Measurements from ENCODE around the gene IMMP2L. TPM values are rescaled to one million over a fixed set of nuclear protein-coding genes. Genes with fewer than 3 reads are reported as not detected.

IMMP2L gene
- total RNA-seq, 4 donors from 2014 or later = 2.6 to 69.1 (median 34.7) TPM

DNA sequence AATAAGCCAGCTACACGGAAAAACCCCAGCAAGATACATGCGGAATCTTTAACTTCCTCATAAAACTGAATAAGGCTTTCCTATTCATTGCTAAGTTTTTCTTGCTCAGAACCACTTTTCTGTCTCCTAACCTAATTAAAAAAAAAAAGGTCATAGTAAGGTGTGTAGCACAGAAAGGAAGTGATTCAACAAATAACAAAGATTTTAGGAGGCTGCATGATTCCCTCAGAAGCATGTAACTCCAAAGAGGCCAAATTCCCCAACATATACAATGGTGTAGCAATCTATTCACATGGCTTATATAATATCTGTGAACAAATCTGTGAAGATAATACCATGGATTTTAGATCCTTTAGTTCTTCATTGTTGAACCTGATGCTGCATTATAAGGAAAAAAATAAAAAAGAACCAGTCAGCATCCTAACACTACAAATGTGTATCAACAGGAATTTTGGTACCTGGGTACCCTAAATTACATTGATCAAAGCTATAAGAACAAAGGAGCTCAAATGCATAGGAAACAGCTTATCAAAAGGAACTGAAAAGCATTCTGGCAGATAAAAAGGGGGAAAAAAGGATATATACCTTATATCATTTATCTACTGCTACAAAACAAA is 63.8 kb downstream of the IMMP2L start:
- intact Hi-C loops (cut with DNase I; ENCODE audit: low total_unique reads) = no loop called here
- no peak overlapping the region for H3K27ac ChIP-seq
- H3K27me3 ChIP-seq = no peaks in the 10 kb centered on the region
- H3K4me1 ChIP-seq = no peaks in the 10 kb centered on the region
- TF ChIP-seq CTCF (IDR thresholded peaks at IDR 0.05) (no peak), POLR2A (IDR thresholded peaks at IDR 0.05) (no peak)
- H3K9me3 ChIP-seq = no peaks in the 10 kb centered on the region
- DNase-seq = no peak
- no peak overlapping the region for H3K4me3 ChIP-seq
- H3K36me3 ChIP-seq = no peaks in the 10 kb centered on the region

- no peak overlapping the region for H3K4me3 ChIP-seq
- H3K9me3 ChIP-seq = no peaks in the 10 kb centered on the region
- TF ChIP-seq CTCF (IDR thresholded peaks at IDR 0.05) (no peak), POLR2A (IDR thresholded peaks at IDR 0.05) (no peak)
- H3K27ac ChIP-seq = no peak overlapping the region
- H3K27me3 ChIP-seq = no peaks in the 10 kb centered on the region
- no peaks in the 10 kb centered on the region for H3K4me1 ChIP-seq
- H3K36me3 ChIP-seq = no peaks in the 10 kb centered on the region
- no peak for DNase-seq
- intact Hi-C loops (cut with DNase I; ENCODE audit: low total_unique reads) = no loop called here
Observed at GRCh38 chr7:111495173-111495810, 67.0 kb downstream of the IMMP2L start.

GRCh38 chr7:111492234-111492633 is 70.1 kb downstream of the IMMP2L start:
- H3K4me1 ChIP-seq = no peaks in the 10 kb centered on the region
- no peak overlapping the region for H3K4me3 ChIP-seq
- DNase-seq = no peak
- intact Hi-C loops (cut with DNase I; ENCODE audit: low total_unique reads) = no loop called here
- H3K9me3 ChIP-seq = no peaks in the 10 kb centered on the region
- no peaks in the 10 kb centered on the region for H3K36me3 ChIP-seq
- no peak for TF ChIP-seq POLR2A (IDR thresholded peaks at IDR 0.05)
- TF ChIP-seq CTCF (IDR thresholded peaks at IDR 0.05) = no peak
- no peaks in the 10 kb centered on the region for H3K27me3 ChIP-seq
- no peak overlapping the region for H3K27ac ChIP-seq

GRCh38 chr7:111486472-111487142 is 75.7 kb downstream of the IMMP2L start:
- no peak for DNase-seq
- Histone ChIP-seq H3K36me3 (no peaks in the 10 kb centered on the region), H3K27ac (no peak overlapping the region), H3K9me3 (no peaks in the 10 kb centered on the region), H3K4me1 (no peaks in the 10 kb centered on the region), H3K27me3 (no peaks in the 10 kb centered on the region), H3K4me3 (no peak overlapping the region)
- TF ChIP-seq CTCF (IDR thresholded peaks at IDR 0.05) = peak; percentile 59 to 66 (median 63)
- TF ChIP-seq POLR2A (IDR thresholded peaks at IDR 0.05) = no peak
- intact Hi-C loops (cut with DNase I; ENCODE audit: low total_unique reads) = no loop called here

DNA sequence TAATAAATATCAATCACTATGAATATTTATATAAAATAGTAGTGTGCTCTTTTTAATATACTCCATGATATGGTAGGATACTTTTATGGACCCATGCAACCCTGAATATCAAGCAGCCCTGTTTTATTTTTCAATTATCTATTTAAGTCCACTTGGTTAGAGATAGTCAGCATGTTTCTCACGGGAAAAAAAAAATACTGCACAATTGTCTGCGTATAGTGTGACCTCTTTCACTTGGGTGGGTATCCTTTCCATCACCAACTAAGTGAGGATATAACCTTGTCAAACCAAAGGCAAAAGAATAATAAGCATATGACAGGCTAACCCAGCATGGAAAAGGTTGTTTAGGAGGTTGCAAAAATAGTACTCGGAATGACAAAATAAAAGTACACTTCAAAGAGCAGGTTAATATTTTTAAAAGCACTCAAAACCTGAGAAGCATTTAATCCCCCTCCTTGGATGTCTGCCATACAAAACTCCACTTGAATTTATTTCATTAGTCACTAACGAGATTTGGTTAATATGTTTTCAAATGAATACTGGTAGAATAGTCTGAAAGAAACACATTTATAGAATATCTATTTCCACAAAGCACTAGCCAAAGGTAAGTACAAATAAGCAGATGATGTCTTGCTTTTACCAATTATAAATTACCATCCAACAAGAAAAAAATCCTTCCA is 76.5 kb downstream of the IMMP2L start:
- no peak for DNase-seq
- Histone ChIP-seq H3K9me3 (no peaks in the 10 kb centered on the region), H3K27me3 (no peaks in the 10 kb centered on the region), H3K36me3 (no peaks in the 10 kb centered on the region), H3K4me1 (no peaks in the 10 kb centered on the region), H3K27ac (no peak overlapping the region), H3K4me3 (no peak overlapping the region)
- intact Hi-C loops (cut with DNase I; ENCODE audit: low total_unique reads) = no loop called here
- TF ChIP-seq CTCF (IDR thresholded peaks at IDR 0.05) (no peak), POLR2A (IDR thresholded peaks at IDR 0.05) (no peak)

Measured in uterus (tissue), 4 donors.